NCI-H1092 (cell line): ENCODE measurements around the gene PRAMEF10.
"Not testable (repeated sequence)": the region's sequence is repeated elsewhere in the genome, so short reads cannot be mapped to it uniquely, and the experiment has no call there.

Source experiments
- DNase-seq: peaks from one replicate; lab custom pipeline; 2025; lab: John Stamatoyannopoulos, UW

The PRAMEF10 gene

GRCh38 chr1:12898170-12898569 lies at the start of gene PRAMEF10:
Gene PRAMEF10, minus strand, starts transcription at chr1:12898270. Its CDS starts 2,423 bp downstream, at chr1:12895847.
- DNase-seq = not testable (repeated sequence)

- DNase-seq = not testable (repeated sequence)
Observed at GRCh38 chr1:12947480-12947879, 49.4 kb upstream of the PRAMEF10 start, which contains the start of gene PRAMEF6. Gene PRAMEF6, minus strand, starts transcription at chr1:12947580. Its CDS starts 5,062 bp downstream, at chr1:12942518.

- DNase-seq = not testable (repeated sequence)
Observed at GRCh38 chr1:12924368-12924767, 26.3 kb upstream of the PRAMEF10 start.

- DNase-seq = not testable (repeated sequence)
Observed at GRCh38 chr1:12921749-12922148, 23.7 kb upstream of the PRAMEF10 start.

- not testable (repeated sequence) for DNase-seq
Observed at GRCh38 chr1:12916310-12916709, 18.2 kb upstream of the PRAMEF10 start, which contains the start of gene PRAMEF7. Gene PRAMEF7, plus strand, starts transcription at chr1:12916610. Its CDS starts 1,083 bp downstream, at chr1:12917693.

GRCh38 chr1:12903793-12904572 lies 5.9 kb upstream of the PRAMEF10 start:
- DNase-seq = not testable (repeated sequence)

- not testable (repeated sequence) for DNase-seq
Observed at GRCh38 chr1:12899186-12899585, 1.1 kb upstream of the PRAMEF10 start.

- not testable (repeated sequence) for DNase-seq
Observed at GRCh38 chr1:12886101-12886500, 12.0 kb downstream of the PRAMEF10 start, which contains the start of gene PRAMEF4. Gene PRAMEF4, minus strand, starts transcription at chr1:12886201. Its CDS starts 2,807 bp downstream, at chr1:12883394.

- not testable (repeated sequence) for DNase-seq
Observed at GRCh38 chr1:12878453-12878852, 19.6 kb downstream of the PRAMEF10 start.

- not testable (repeated sequence) for DNase-seq
Observed at GRCh38 chr1:12863131-12863880, 34.8 kb downstream of the PRAMEF10 start.

- DNase-seq = not testable (repeated sequence)
Observed at GRCh38 chr1:12856786-12857185, 41.3 kb downstream of the PRAMEF10 start, which contains the start of gene PRAMEF2. Gene PRAMEF2, plus strand, starts transcription at chr1:12857086. Its CDS starts 1,924 bp downstream, at chr1:12859010.

GRCh38 chr1:12851779-12852178 lies 46.3 kb downstream of the PRAMEF10 start:
- no peak for DNase-seq

- DNase-seq = not testable (repeated sequence)
Observed at GRCh38 chr1:12848620-12849019, 49.5 kb downstream of the PRAMEF10 start, which contains the start of gene HNRNPCL1. Gene HNRNPCL1, minus strand, starts transcription at chr1:12848720. Its CDS starts 431 bp downstream, at chr1:12848289.
